GM12878 (cell line): ENCODE measurements around the gene PKD2. TPM values are rescaled to one million over a fixed set of nuclear protein-coding genes. Genes with fewer than 3 reads are reported as not detected.

Experiments
- ATAC-seq: fragments of 200-7000 bp; cut with Tn5 transposase; 3 replicates; pipeline ENCODE4 v1.9.1; 2020; ENCODE audit warnings: mild to moderate bottlenecking, moderate library complexity
- BruUV-seq: library from RNA; stranded (reverse); fragments of 400-500 nt; replicated peaks from 2 replicates; lab custom pipeline; 2021; lab: Mats Ljungman, UMichigan
- CTCF ChIA-PET: fragments of 300-600 bp; sonication (Branson Sonifier 250); formaldehyde crosslinking; extraction: SDS; loops from one replicate; lab custom pipeline; 2021; ENCODE audit warnings: inconsistent platforms; lab: Yijun Ruan, JAX
- POLR2A ChIA-PET: fragments of 350-600 bp; formaldehyde crosslinking; extraction: SDS; loops from one replicate; lab custom pipeline; 2021; ENCODE audit warnings: inconsistent platforms; lab: Charles Lee
- RAD21 ChIA-PET: fragments of 300-600 bp; sonication (Branson Sonifier 250); formaldehyde crosslinking; loops from one replicate; lab custom pipeline; 2023; ENCODE audit warnings: antibody characterized with exemption; ENCODE audit not compliant: unreplicated experiment; lab: Charles Lee
- SMC1A ChIA-PET: fragments of 300-600 bp; sonication (Branson Sonifier 250); formaldehyde crosslinking; loops from one replicate; lab custom pipeline; 2023; ENCODE audit not compliant: unreplicated experiment, uncharacterized antibody; lab: Charles Lee
- DNase-seq: peaks from one replicate; pipeline ENCODE4 v3.0.0-alpha.2; 2011; ENCODE audit warnings: low read depth, low spot score
- FAIRE-seq: peaks from 3 replicates; lab custom pipeline; 2011; peaks lifted over from hg19 to GRCh38; lab: Jason Lieb, UNC
- H2AFZ ChIP-seq: 2 replicates; pipeline ENCODE4 v1.6.0; 2011; ENCODE audit warnings: low read depth, low read length, control low read depth; ENCODE audit not compliant: control insufficient read depth
- H3K27ac ChIP-seq: 2 replicates; pipeline ENCODE4 v1.5.1; 2011; ENCODE audit warnings: control low read depth; ENCODE audit not compliant: control insufficient read depth, insufficient read depth
- H3K27me3 ChIP-seq, 2 experiments: replicated peaks in 1 of 2; 2 replicates each; pipeline versions ENCODE4 v1.6.0 to v1.6.1; 2011; ENCODE audit warnings: low read length in 1 of 2; ENCODE audit not compliant: control insufficient read depth in 2 of 2, insufficient read depth in 2 of 2
- H3K36me3 ChIP-seq, 2 experiments: 2 replicates each; pipeline ENCODE4 v1.5.1; 2011; ENCODE audit warnings: low read length in 1 of 2; ENCODE audit not compliant: control insufficient read depth in 2 of 2, insufficient read depth in 2 of 2
- H3K4me1 ChIP-seq: 2 replicates; pipeline ENCODE4 v1.6.1; 2011; ENCODE audit warnings: mild to moderate bottlenecking, low read length, moderate library complexity, mixed read lengths; ENCODE audit not compliant: control insufficient read depth, insufficient read depth
- H3K4me2 ChIP-seq: 2 replicates; pipeline ENCODE4 v1.6.0; 2011; ENCODE audit warnings: control low read depth; ENCODE audit not compliant: control insufficient read depth, insufficient read depth
- H3K4me3 ChIP-seq: fragments of 200-600 bp; sonication (generic); 2 replicates; pipeline ENCODE4 v1.5.1; 2016
- H3K79me2 ChIP-seq: 2 replicates; pipeline ENCODE4 v1.6.0; 2011; ENCODE audit warnings: low read length; ENCODE audit not compliant: control insufficient read depth, insufficient read depth
- H3K9ac ChIP-seq: 2 replicates; pipeline ENCODE4 v1.8.0; 2011; ENCODE audit warnings: low read length, control low read depth, mixed read lengths; ENCODE audit not compliant: control insufficient read depth, insufficient read depth
- H3K9me3 ChIP-seq: replicated peaks from 3 replicates; pipeline ENCODE4 v1.5.1; 2011; ENCODE audit warnings: mild to moderate bottlenecking, low read length; ENCODE audit not compliant: control insufficient read depth, insufficient read depth
- H4K20me1 ChIP-seq: 2 replicates; pipeline ENCODE4 v1.6.0; 2011; ENCODE audit not compliant: control insufficient read depth, insufficient read depth
- ASH2L ChIP-seq: fragments of 300-600, 200-600 bp; sonication (generic); IDR thresholded peaks from 2 replicates; pipeline ENCODE4 v1.6.1; 2017; ENCODE audit warnings: low read depth, mild to moderate bottlenecking, borderline replicate concordance
- ATF2 ChIP-seq: IDR thresholded peaks from 2 replicates; pipeline ENCODE4 v1.6.1; 2012; ENCODE audit warnings: low read length, inconsistent platforms
- ATF3 ChIP-seq: IDR thresholded peaks from 2 replicates; pipeline ENCODE4 v1.6.1; 2011; ENCODE audit warnings: low read depth, mild to moderate bottlenecking, low read length, moderate library complexity, borderline replicate concordance; ENCODE audit errors: extremely low read depth
- FOXM1 ChIP-seq: IDR thresholded peaks from 2 replicates; pipeline ENCODE4 v1.6.1; 2012; ENCODE audit warnings: low read depth, mild to moderate bottlenecking, inconsistent platforms, low read length, moderate library complexity
- HCFC1 ChIP-seq: fragments of 150-350 bp; IDR thresholded peaks from 2 replicates; pipeline ENCODE4 v1.6.1; 2014; ENCODE audit warnings: low read length
- IRF3 ChIP-seq: fragments of 450-650 bp; IDR thresholded peaks from 2 replicates; pipeline ENCODE4 v1.6.1; 2014; ENCODE audit warnings: mild to moderate bottlenecking
- NBN ChIP-seq: fragments of 450-650 bp; IDR thresholded peaks from 2 replicates; pipeline ENCODE4 v1.6.1; 2016
- NFIC ChIP-seq: IDR thresholded peaks from 2 replicates; pipeline ENCODE4 v1.6.1; 2012; ENCODE audit warnings: low read depth, mild to moderate bottlenecking, inconsistent platforms, low read length, moderate library complexity
- NFXL1 ChIP-seq: fragments of 450-650 bp; IDR thresholded peaks from 2 replicates; pipeline ENCODE4 v1.6.1; 2017; ENCODE audit warnings: antibody characterized with exemption, mild to moderate bottlenecking, borderline replicate concordance
- NKRF ChIP-seq: fragments of 450-650 bp; conservative IDR thresholded peaks from 2 replicates; pipeline ENCODE4 v1.6.1; 2017; ENCODE audit warnings: mild to moderate bottlenecking, moderate library complexity
- NR2F1 ChIP-seq: fragments of 450-650 bp; conservative IDR thresholded peaks from 2 replicates; pipeline ENCODE4 v1.6.1; 2017; ENCODE audit warnings: mild to moderate bottlenecking
- RCOR1 ChIP-seq: conservative IDR thresholded peaks from 2 replicates; pipeline ENCODE4 v1.6.1; 2012; ENCODE audit warnings: low read depth, low read length, improper control_type of control experiment
- SMAD5 ChIP-seq: IDR thresholded peaks from 2 replicates; pipeline ENCODE4 v1.6.1; 2016; ENCODE audit warnings: antibody characterized with exemption, low read depth
- SREBF1 ChIP-seq: IDR thresholded peaks from 2 replicates; pipeline ENCODE4 v1.6.1; 2012; ENCODE audit warnings: mild to moderate bottlenecking, low read length
- SREBF2 ChIP-seq: IDR thresholded peaks from 2 replicates; pipeline ENCODE4 v1.6.1; 2012; ENCODE audit warnings: mild to moderate bottlenecking, low read length
- WGBS: methylation state at CpG from one replicate; pipeline ENCODE4 v1.1.6; 2016; ENCODE audit warnings: low lambda C conversion rate; ENCODE audit not compliant: insufficient replicate concordance, insufficient coverage; ENCODE audit errors: missing lambda C conversion rate; 5-methylcytosine and 5-hydroxymethylcytosine counted together
- in situ Hi-C: fragments of 300-500 bp; cut with MboI; formaldehyde crosslinking; loops from 9 replicates; pipeline ENCODE4 v1.14.3; 2018; ENCODE audit warnings: mixed read lengths
- intact Hi-C: fragments of 100-400 bp; cut with micrococcal nuclease; formaldehyde crosslinking; loops from one replicate; pipeline ENCODE4 v1.14.2; 2022; ENCODE audit not compliant: unreplicated experiment
- polyA plus RNA-seq, 11 experiments: library from polyadenylated mRNA; depleted of rRNA in 4 of 11; unstranded in 6 of 11; stranded (reverse) in 5 of 11; fragments of >200 nt; fragmentation: Nextera tagmentation in 4 of 11; fragmentation: Illumina TruSeq in 1 of 11; extraction: Ambion mirVana in 4 of 11; extraction: Trizol in 1 of 11; gene quantifications; 1 replicate in 1 of 11; 2 replicates in 10 of 11; pipeline versions ENCODE4 v1.2.1 to v1.2.3, GENCODE V29; 2011 to 2016; ENCODE audit warnings: inconsistent platforms in 2 of 11, missing spikeins in 2 of 11, low read depth in 1 of 11
- total RNA-seq, 4 experiments: library from RNA; depleted of rRNA in 3 of 4; stranded (reverse); fragments of >200 nt in 3 of 4; fragmentation: Illumina TruSeq in 1 of 4; extraction: Trizol in 1 of 4; gene quantifications; 2 replicates each; pipeline versions ENCODE4 v1.2.1 to v1.2.3, GENCODE V29; 2013 to 2021

The PKD2 gene
- total and polyA plus RNA-seq, 10 of the 15 experiments (the other 5 are each of a cell fraction or from before 2014, with no cell fraction given): 2.0 to 13.8 (median 8.4) TPM

GRCh38 chr4:88017516-88018297, 10.3 kb downstream of the PKD2 start:
- in situ Hi-C loops (no loop called here), intact Hi-C loops (no loop called here)
- Histone ChIP-seq H2AFZ (no peak overlapping the region), H3K27me3 (no peaks in the 10 kb centered on the region), H4K20me1 (no peaks in the 10 kb centered on the region), H3K4me2 (no peak overlapping the region), H3K36me3 (no peaks in the 10 kb centered on the region), H3K9ac (no peak overlapping the region), H3K9me3 (no peaks in the 10 kb centered on the region), H3K27ac (no peak overlapping the region), H3K4me3 (no peak overlapping the region), H3K79me2 (no peaks in the 10 kb centered on the region; the same call in none of the 2 replicates), H3K4me1 (peaks cover 7% of the 10 kb centered on the region)
- FAIRE-seq (no peak), ATAC-seq (no peak), DNase-seq (no peak)
- ChIA-PET POLR2A (no interaction called here), RAD21 (no interaction called here), CTCF (interaction anchor here (0.6 to 2.2 kb wide), 3 partner anchors 15 to 498 kb away, joined by 3 to 8 read pairs (median 5); no protein-coding TSS in a partner anchor), SMC1A (interaction anchor here (1.5 kb wide), 1 partner anchor 352 kb away, joined by 3 read pairs; no protein-coding TSS in a partner anchor)
- 87% methylated on average over 5 of the region's 7 CpGs for WGBS
- BruUV-seq: no TSS peak
- TF ChIP-seq SMAD5: no peak
- no peak for TF ChIP-seq NBN
- no peak for TF ChIP-seq ASH2L
- TF ChIP-seq FOXM1: no peak
- no peak for TF ChIP-seq ATF2
- TF ChIP-seq NFXL1: no peak
- TF ChIP-seq RCOR1: no peak
- TF ChIP-seq SREBF2: no peak
- no peak for TF ChIP-seq IRF3
- TF ChIP-seq HCFC1: no peak
- TF ChIP-seq SREBF1: no peak
- TF ChIP-seq NR2F1: no peak
- TF ChIP-seq NFIC: no peak
- no peak for TF ChIP-seq ATF3
- no peak for TF ChIP-seq NKRF
